Measurements from ENCODE around the gene CDC42BPA.

CDC42BPA gene

GRCh38 chr1:226948480-226948879, 369.8 kb downstream of the CDC42BPA start:
- no peak for DNase-seq (ENCODE audit: insufficient read length)
- no peak for TF ChIP-seq TAF1 (IDR thresholded peaks at IDR 0.05; ENCODE audit: borderline replicate concordance, low read depth, low read length)
- no peak for TF ChIP-seq POLR2AphosphoS5 (IDR thresholded peaks at IDR 0.05; ENCODE audit: low read depth, low read length)
- no peak for TF ChIP-seq POLR2A (IDR thresholded peaks at IDR 0.05; ENCODE audit: low read depth, low read length)
- no peak for FAIRE-seq

GRCh38 chr1:226948051-226948450, 370.2 kb downstream of the CDC42BPA start:
- TF ChIP-seq POLR2A (IDR thresholded peaks at IDR 0.05; ENCODE audit: low read depth, low read length) = no peak
- TF ChIP-seq POLR2AphosphoS5 (IDR thresholded peaks at IDR 0.05; ENCODE audit: low read depth, low read length) = no peak
- no peak for TF ChIP-seq TAF1 (IDR thresholded peaks at IDR 0.05; ENCODE audit: borderline replicate concordance, low read depth, low read length)
- DNase-seq (ENCODE audit: insufficient read length) = no peak
- FAIRE-seq = no peak

DNA sequence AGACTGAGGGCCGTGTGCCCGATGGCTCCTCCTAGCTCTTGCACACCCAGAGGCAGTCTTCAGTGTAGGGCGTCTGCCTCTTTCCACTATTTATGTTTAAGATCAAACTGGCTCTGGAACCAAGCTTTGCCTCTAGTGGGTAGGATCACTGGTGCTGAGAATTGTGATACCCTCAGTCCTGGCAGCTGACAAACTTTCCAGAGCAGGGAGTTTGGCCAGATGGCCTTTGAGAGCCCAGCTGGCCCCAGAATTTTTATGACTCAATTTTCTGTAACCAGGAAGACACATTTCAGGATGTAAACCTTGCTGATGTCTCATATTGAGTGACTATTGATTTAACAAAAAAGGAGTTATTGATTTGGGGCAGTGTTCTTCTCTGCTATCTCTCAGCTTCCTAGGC, 371.5 kb downstream of the CDC42BPA start:
- FAIRE-seq (no peak), DNase-seq (ENCODE audit: insufficient read length) (no peak)
- TF ChIP-seq POLR2A (IDR thresholded peaks at IDR 0.05; ENCODE audit: low read depth, low read length) (no peak), POLR2AphosphoS5 (IDR thresholded peaks at IDR 0.05; ENCODE audit: low read depth, low read length) (no peak), TAF1 (IDR thresholded peaks at IDR 0.05; ENCODE audit: borderline replicate concordance, low read depth, low read length) (no peak)

DNA sequence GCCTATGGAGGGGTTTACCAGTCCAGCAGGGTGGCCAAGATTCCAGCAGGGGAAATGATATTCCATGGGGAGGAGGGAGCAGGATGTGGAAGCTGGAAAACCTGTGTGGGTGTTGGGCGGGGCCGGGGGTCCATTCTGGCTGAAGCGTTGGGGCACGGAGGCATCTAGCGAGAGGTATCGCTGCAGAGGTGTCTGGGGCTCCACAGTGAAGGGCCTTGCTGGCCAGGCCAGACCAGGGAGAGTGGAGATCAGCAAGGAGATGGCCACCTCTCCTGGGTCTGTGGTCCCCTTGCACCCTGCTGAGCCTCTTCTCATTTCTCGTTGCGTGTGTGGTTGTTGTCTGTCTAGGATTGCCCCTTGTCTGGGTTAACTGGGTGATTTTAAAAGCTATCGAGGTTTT, 372.0 kb downstream of the CDC42BPA start:
- DNase-seq (ENCODE audit: insufficient read length) = no peak
- TF ChIP-seq POLR2A (IDR thresholded peaks at IDR 0.05; ENCODE audit: low read depth, low read length) = no peak
- FAIRE-seq = no peak

GRCh38 chr1:226945858-226946245, 372.4 kb downstream of the CDC42BPA start:
- DNase-seq (ENCODE audit: insufficient read length) (no peak), FAIRE-seq (no peak)
- TF ChIP-seq POLR2AphosphoS5 (IDR thresholded peaks at IDR 0.05; ENCODE audit: low read depth, low read length) (no peak), POLR2A (IDR thresholded peaks at IDR 0.05; ENCODE audit: low read depth, low read length) (no peak), TAF1 (IDR thresholded peaks at IDR 0.05; ENCODE audit: borderline replicate concordance, low read depth, low read length) (no peak)

- no peak for TF ChIP-seq TAF1 (IDR thresholded peaks at IDR 0.05; ENCODE audit: borderline replicate concordance, low read depth, low read length)
- TF ChIP-seq POLR2A (IDR thresholded peaks at IDR 0.05; ENCODE audit: low read depth, low read length) = no peak
- no peak for TF ChIP-seq POLR2AphosphoS5 (IDR thresholded peaks at IDR 0.05; ENCODE audit: low read depth, low read length)
- DNase-seq (ENCODE audit: insufficient read length) (no peak), FAIRE-seq (no peak)
Observed at GRCh38 chr1:226945106-226945857, 373.0 kb downstream of the CDC42BPA start.

GRCh38 chr1:226943927-226944326, 374.4 kb downstream of the CDC42BPA start:
- DNase-seq (ENCODE audit: insufficient read length) (no peak), FAIRE-seq (no peak)
- no peak for TF ChIP-seq POLR2A (IDR thresholded peaks at IDR 0.05; ENCODE audit: low read depth, low read length)
- no peak for TF ChIP-seq TAF1 (IDR thresholded peaks at IDR 0.05; ENCODE audit: borderline replicate concordance, low read depth, low read length)
- TF ChIP-seq POLR2AphosphoS5 (IDR thresholded peaks at IDR 0.05; ENCODE audit: low read depth, low read length) = no peak

- TF ChIP-seq TAF1 (IDR thresholded peaks at IDR 0.05; ENCODE audit: borderline replicate concordance, low read depth, low read length) = no peak
- no peak for TF ChIP-seq POLR2AphosphoS5 (IDR thresholded peaks at IDR 0.05; ENCODE audit: low read depth, low read length)
- no peak for TF ChIP-seq POLR2A (IDR thresholded peaks at IDR 0.05; ENCODE audit: low read depth, low read length)
- FAIRE-seq (no peak), DNase-seq (ENCODE audit: insufficient read length) (no peak)
Observed at GRCh38 chr1:226943156-226943555, 375.1 kb downstream of the CDC42BPA start.

GRCh38 chr1:226942392-226942791, 375.9 kb downstream of the CDC42BPA start:
- DNase-seq (ENCODE audit: insufficient read length) (no peak), FAIRE-seq (no peak)
- TF ChIP-seq POLR2AphosphoS5 (IDR thresholded peaks at IDR 0.05; ENCODE audit: low read depth, low read length) (no peak), POLR2A (IDR thresholded peaks at IDR 0.05; ENCODE audit: low read depth, low read length) (no peak), TAF1 (IDR thresholded peaks at IDR 0.05; ENCODE audit: borderline replicate concordance, low read depth, low read length) (no peak)

DNA sequence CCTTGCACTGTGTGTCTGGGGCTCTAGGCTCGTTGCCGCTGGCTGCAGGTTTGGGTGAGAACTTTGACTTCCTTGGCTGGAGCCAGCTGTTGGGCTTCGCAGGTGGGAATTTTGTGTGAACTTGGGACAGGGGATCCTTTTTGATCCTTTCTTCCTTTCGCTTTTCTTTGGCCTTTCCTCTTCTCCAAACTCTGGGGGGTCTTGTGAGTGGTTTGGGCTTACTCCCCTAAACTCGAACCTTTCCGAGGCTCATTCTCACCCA, 377.6 kb downstream of the CDC42BPA start:
- no peak for FAIRE-seq
- TF ChIP-seq TAF1 (IDR thresholded peaks at IDR 0.05; ENCODE audit: borderline replicate concordance, low read depth, low read length) (no peak), POLR2AphosphoS5 (IDR thresholded peaks at IDR 0.05; ENCODE audit: low read depth, low read length) (no peak), POLR2A (IDR thresholded peaks at IDR 0.05; ENCODE audit: low read depth, low read length) (no peak)
- no peak for DNase-seq (ENCODE audit: insufficient read length)

DNA sequence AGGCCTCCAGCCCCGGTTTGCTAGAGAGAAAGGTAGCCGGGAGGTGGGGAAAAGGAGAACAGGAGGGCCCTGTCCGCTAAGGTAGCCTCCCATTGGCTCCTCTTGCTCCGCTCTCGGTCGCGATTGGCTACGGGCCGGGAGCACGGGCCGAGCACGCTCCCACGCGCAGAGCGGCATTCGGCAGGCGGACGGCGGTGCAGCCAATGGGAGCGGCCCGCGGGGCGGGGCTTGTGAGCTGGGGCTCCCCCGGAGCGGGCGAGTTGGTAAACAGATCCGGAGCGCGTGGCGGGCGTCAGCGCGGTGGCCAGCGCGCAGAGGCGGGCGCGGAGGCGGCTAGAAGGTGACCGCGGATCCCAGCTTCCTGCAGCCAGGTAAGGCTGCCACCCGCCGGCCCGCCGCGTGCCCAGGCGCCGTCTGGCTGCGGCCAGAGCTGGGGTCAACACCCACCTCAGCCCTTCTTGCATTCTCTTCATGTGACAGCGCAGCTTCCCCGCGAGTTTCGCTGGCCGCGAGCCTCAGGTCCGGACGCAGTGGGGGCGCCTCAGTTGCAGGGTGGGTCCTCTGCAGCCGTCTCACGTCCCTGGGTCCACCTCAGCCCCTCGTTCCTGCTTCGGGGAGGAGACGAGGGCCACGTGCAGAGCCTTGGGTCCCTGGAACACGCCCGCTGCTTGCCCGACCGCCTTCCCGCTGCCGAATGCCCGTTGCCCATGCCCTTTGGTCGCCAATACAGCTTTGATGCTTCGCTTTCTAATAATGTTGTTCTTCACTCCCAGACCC, 378.1 kb downstream of the CDC42BPA start, which contains the start of gene COQ8A:
Gene COQ8A (plus strand): TSS at position 266 of the 777 bp plus-strand sequence. CDS start 21,092 bp downstream, outside the sequence.
- FAIRE-seq = peak; percentile 99
- TF ChIP-seq POLR2A (IDR thresholded peaks at IDR 0.05; ENCODE audit: low read depth, low read length) (no peak), POLR2AphosphoS5 (IDR thresholded peaks at IDR 0.05; ENCODE audit: low read depth, low read length) (no peak), TAF1 (IDR thresholded peaks at IDR 0.05; ENCODE audit: borderline replicate concordance, low read depth, low read length) (no peak)
- DNase-seq (ENCODE audit: insufficient read length) = peak; percentile 96

All from GM12892 (cell line).